Body of pancreas (tissue), 4 donors: Measurements from ENCODE around the gene NFIC.

Source experiments
- CTCF ChIP-seq, 7 experiments: fragments of 450-650 bp in 4 of 7; fragments of 200-600 bp in 3 of 7; sonication (generic) in 3 of 7; IDR thresholded peaks; one replicate each; pipeline ENCODE4 v1.5.1; 2016 to 2019; ENCODE audit warnings: antibody characterized with exemption in 7 of 7
- POLR2A ChIP-seq, 3 donors: fragments of 450-650 bp; IDR thresholded peaks; one replicate each; pipeline ENCODE4 v1.6.1; 2016; ENCODE audit warnings: antibody characterized with exemption in 3 of 3, mild to moderate bottlenecking in 2 of 3

GRCh38 chr19:3372413-3372812, 6.0 kb downstream of the NFIC start:
- TF ChIP-seq CTCF (IDR thresholded peaks at IDR 0.05) (no peak), POLR2A (IDR thresholded peaks at IDR 0.05) (peak in 1 of 3 donors; percentile 10)
